CD8-positive, alpha-beta memory T cell (primary cell): ENCODE measurements around the gene GJA3. TPM values are rescaled to one million over a fixed set of nuclear protein-coding genes. Genes with fewer than 3 reads are reported as not detected.

Experiments used
- CTCF ChIA-PET: fragments of 350-600 bp; sonication (Branson Sonifier 250); formaldehyde crosslinking; loops from one replicate; lab custom pipeline; 2021; ENCODE audit warnings: antibody characterized with exemption; lab: Charles Lee
- POLR2A ChIA-PET: fragments of 350-600 bp; sonication (Branson Sonifier 250); formaldehyde crosslinking; loops from one replicate; lab custom pipeline; 2021; ENCODE audit warnings: antibody characterized with exemption; lab: Charles Lee
- DNase-seq, 5 donors: peaks; one replicate each; pipeline versions ENCODE4 v3.0.0 to v3.0.0-alpha.2; 2020 to 2022; ENCODE audit warnings: mixed read lengths in 1 of 5
- H3K27ac ChIP-seq: one replicate; pipeline ENCODE4 v1.7.0; 2013; ENCODE audit warnings: low read depth, mild to moderate bottlenecking, low read length, moderate library complexity
- H3K27me3 ChIP-seq: 2 replicates; pipeline ENCODE4 v1.7.0; 2013; ENCODE audit warnings: low read length, mild to moderate bottlenecking; ENCODE audit not compliant: insufficient read depth, poor library complexity, severe bottlenecking
- H3K36me3 ChIP-seq: 2 replicates; pipeline ENCODE4 v1.7.0; 2013; ENCODE audit warnings: mild to moderate bottlenecking, low read length, moderate library complexity; ENCODE audit not compliant: insufficient read depth
- H3K4me1 ChIP-seq: 2 replicates; pipeline ENCODE4 v1.7.0; 2013; ENCODE audit warnings: mild to moderate bottlenecking, low read length, moderate library complexity; ENCODE audit not compliant: insufficient read depth
- H3K4me3 ChIP-seq: 2 replicates; pipeline ENCODE4 v1.7.0; 2013; ENCODE audit warnings: mild to moderate bottlenecking, low read length
- H3K9me3 ChIP-seq: 2 replicates; pipeline ENCODE4 v1.7.0; 2013; ENCODE audit warnings: mild to moderate bottlenecking, low read length
- H3K27ac Mint-ChIP-seq, 8 donors: one replicate each; pipeline ENCODE4 v1.8.0; 2020 to 2021; ENCODE audit warnings: mixed read lengths in 8 of 8, mild to moderate bottlenecking in 6 of 8, inconsistent platforms in 3 of 8, moderate library complexity in 3 of 8
- H3K27me3 Mint-ChIP-seq, 2 donors: one replicate each; pipeline ENCODE4 v1.8.0; 2020 to 2021; ENCODE audit warnings: mixed read lengths in 2 of 2, mild to moderate bottlenecking in 1 of 2, moderate library complexity in 1 of 2
- H3K36me3 Mint-ChIP-seq, 3 donors: one replicate each; pipeline ENCODE4 v1.8.0; 2020 to 2021; ENCODE audit warnings: mixed read lengths in 3 of 3, inconsistent platforms in 1 of 3, mild to moderate bottlenecking in 1 of 3
- H3K4me1 Mint-ChIP-seq, 3 donors: one replicate each; pipeline ENCODE4 v1.8.0; 2020 to 2021; ENCODE audit warnings: mixed read lengths in 3 of 3, inconsistent platforms in 1 of 3, mild to moderate bottlenecking in 1 of 3
- H3K4me3 Mint-ChIP-seq, 7 donors: one replicate each; pipeline ENCODE4 v1.8.0; 2020 to 2021; ENCODE audit warnings: mixed read lengths in 7 of 7, mild to moderate bottlenecking in 6 of 7, moderate library complexity in 4 of 7, inconsistent platforms in 2 of 7
- H3K9me3 Mint-ChIP-seq, 5 donors: one replicate each; pipeline ENCODE4 v1.8.0; 2020 to 2022; ENCODE audit warnings: mixed read lengths in 5 of 5, mild to moderate bottlenecking in 3 of 5, moderate library complexity in 2 of 5, inconsistent platforms in 1 of 5
- polyA plus RNA-seq: library from polyadenylated mRNA; unstranded; fragments of 300-500 nt; fragmentation: Illumina TruSeq; gene quantifications from one replicate; pipeline ENCODE4 v1.2.3, GENCODE V29; 2021
- total RNA-seq, 2 experiments: library from RNA; stranded (reverse); gene quantifications; one replicate each; pipeline ENCODE4 v1.2.3, GENCODE V29; 2021

The GJA3 gene
- total and polyA plus RNA-seq, 3 experiments from 2014 or later: 0.09 to 1.0 (median 0.85) TPM

GRCh38 chr13:20128459-20128931 is 32.4 kb downstream of the GJA3 start:
- Histone ChIP-seq H3K4me1 (peaks cover 8% of the 10 kb centered on the region), H3K4me3 (peak overlapping the region; percentile 63), H3K27me3 (peaks cover 15% of the 10 kb centered on the region), H3K9me3 (no peaks in the 10 kb centered on the region), H3K27ac (no peak overlapping the region), H3K36me3 (no peaks in the 10 kb centered on the region)
- H3K27ac Mint-ChIP-seq: no peak overlapping the region
- no peaks in the 10 kb centered on the region for H3K36me3 Mint-ChIP-seq
- H3K4me1 Mint-ChIP-seq: peaks cover 4 to 6% (median 6%) of the 10 kb centered on the region in 3 donors
- peak overlapping the region; percentile 61 to 73 (median 71) for H3K4me3 Mint-ChIP-seq
- ChIA-PET POLR2A (interaction anchor here (1.6 kb wide), 1 partner anchor 9 kb away, joined by 6 read pairs; no protein-coding TSS in a partner anchor), CTCF (interaction anchor here (0.6 to 3.6 kb wide), 10 partner anchors 8 to 66 kb away, joined by 3 to 32 read pairs (median 4); partner anchors contain the start of gene GJA3)
- H3K9me3 Mint-ChIP-seq: no peaks in the 10 kb centered on the region
- peaks cover 10 to 32% of the 10 kb centered on the region in 2 donors for H3K27me3 Mint-ChIP-seq
- DNase-seq: peak in 1 of 5 donors; percentile 17

- H3K4me1 Mint-ChIP-seq: peaks cover 4 to 6% (median 6%) of the 10 kb centered on the region in 3 donors
- H3K27ac Mint-ChIP-seq: no peak overlapping the region
- H3K4me3 ChIP-seq: peak overlapping the region; percentile 63
- H3K9me3 ChIP-seq: no peaks in the 10 kb centered on the region
- peak in 4 of 5 donors; percentile 26 to 55 (median 38) for DNase-seq
- ChIA-PET POLR2A (interaction anchor here (1.6 kb wide), 1 partner anchor 9 kb away, joined by 6 read pairs; no protein-coding TSS in a partner anchor), CTCF (interaction anchor here (0.6 to 3.6 kb wide), 18 partner anchors 8 to 240 kb away, joined by 3 to 32 read pairs (median 3); partner anchors contain the start of gene GJA3)
- no peak overlapping the region for H3K27ac ChIP-seq
- no peaks in the 10 kb centered on the region for H3K36me3 Mint-ChIP-seq
- peaks cover 10 to 25% of the 10 kb centered on the region in 2 donors for H3K27me3 Mint-ChIP-seq
- H3K27me3 ChIP-seq: peaks cover 15% of the 10 kb centered on the region
- H3K9me3 Mint-ChIP-seq: no peaks in the 10 kb centered on the region
- peaks cover 8% of the 10 kb centered on the region for H3K4me1 ChIP-seq
- H3K4me3 Mint-ChIP-seq: peak overlapping the region; percentile 61 to 77 (median 72)
- no peaks in the 10 kb centered on the region for H3K36me3 ChIP-seq
These were observed 33.0 kb downstream of the GJA3 start for GRCh38 chr13:20127562-20128458.

GRCh38 chr13:20127262-20127561 is 33.6 kb downstream of the GJA3 start:
- POLR2A ChIA-PET: interaction anchor here (1.6 kb wide), 1 partner anchor 8 kb away, joined by 6 read pairs; no protein-coding TSS in a partner anchor
- H3K36me3 Mint-ChIP-seq: no peaks in the 10 kb centered on the region
- peak overlapping the region; percentile 63 for H3K4me3 ChIP-seq

GRCh38 chr13:20126541-20127261 is 34.2 kb downstream of the GJA3 start:
- H3K4me3 ChIP-seq: no peak overlapping the region
- peaks cover 15% of the 10 kb centered on the region for H3K27me3 ChIP-seq
- peaks cover 4 to 6% (median 6%) of the 10 kb centered on the region in 3 donors for H3K4me1 Mint-ChIP-seq
- H3K27ac Mint-ChIP-seq: no peak overlapping the region
- H3K9me3 ChIP-seq: no peaks in the 10 kb centered on the region
- H3K9me3 Mint-ChIP-seq: no peaks in the 10 kb centered on the region
- peaks cover 8% of the 10 kb centered on the region for H3K4me1 ChIP-seq
- no peak overlapping the region for H3K27ac ChIP-seq
- POLR2A ChIA-PET: interaction anchor here (1.6 kb wide), 1 partner anchor 8 kb away, joined by 6 read pairs; no protein-coding TSS in a partner anchor
- H3K4me3 Mint-ChIP-seq: peak overlapping the region in 6 of 7 donors; percentile 25 to 77 (median 37)
- no peaks in the 10 kb centered on the region for H3K36me3 ChIP-seq
- no peak for DNase-seq
- H3K36me3 Mint-ChIP-seq: no peaks in the 10 kb centered on the region
- CTCF ChIA-PET: interaction anchor here (0.8 to 3.6 kb wide), 9 partner anchors 9 to 167 kb away, joined by 3 to 32 read pairs (median 3); partner anchors contain the start of gene GJA3
- peaks cover 5 to 19% of the 10 kb centered on the region in 2 donors for H3K27me3 Mint-ChIP-seq

More at GRCh38 chr13:20127262-20127561, 33.6 kb downstream of the GJA3 start:
- Histone ChIP-seq H3K36me3 (no peaks in the 10 kb centered on the region), H3K27me3 (peaks cover 15% of the 10 kb centered on the region), H3K4me1 (peaks cover 8% of the 10 kb centered on the region), H3K9me3 (no peaks in the 10 kb centered on the region), H3K27ac (no peak overlapping the region)
- Mint-ChIP-seq H3K9me3 (no peaks in the 10 kb centered on the region), H3K27me3 (peaks cover 9 to 21% of the 10 kb centered on the region in 2 donors), H3K4me1 (peaks cover 4 to 6% (median 6%) of the 10 kb centered on the region in 3 donors), H3K27ac (no peak overlapping the region), H3K4me3 (peak overlapping the region; percentile 61 to 77 (median 69))
- DNase-seq: no peak
- CTCF ChIA-PET: interaction anchor here (0.7 to 3.6 kb wide), 13 partner anchors 10 to 239 kb away, joined by 3 to 32 read pairs (median 3); partner anchors contain the start of gene GJA3

- Mint-ChIP-seq H3K4me1 (peaks cover 7 to 11% (median 10%) of the 10 kb centered on the region in 3 donors), H3K36me3 (no peaks in the 10 kb centered on the region), H3K9me3 (no peaks in the 10 kb centered on the region), H3K4me3 (peak overlapping the region in 2 of 7 donors; percentile 20 to 29), H3K27me3 (peaks cover 8 to 19% of the 10 kb centered on the region in 2 donors), H3K27ac (no peak overlapping the region)
- no peak for DNase-seq
- Histone ChIP-seq H3K4me3 (no peak overlapping the region), H3K27ac (no peak overlapping the region), H3K4me1 (peaks cover 8% of the 10 kb centered on the region), H3K27me3 (peaks cover 15% of the 10 kb centered on the region), H3K36me3 (no peaks in the 10 kb centered on the region), H3K9me3 (no peaks in the 10 kb centered on the region)
- CTCF ChIA-PET: no interaction called here
- POLR2A ChIA-PET: no interaction called here
These were observed 35.1 kb downstream of the GJA3 start for GRCh38 chr13:20125783-20126165.

- Mint-ChIP-seq H3K36me3 (peaks cover 0 to 1% (median 0%) of the 10 kb centered on the region in 3 donors), H3K27ac (peak overlapping the region in 1 of 8 donors; percentile 44), H3K9me3 (no peaks in the 10 kb centered on the region), H3K4me3 (peak overlapping the region in 1 of 7 donors; percentile 29), H3K4me1 (peaks cover 11 to 15% (median 14%) of the 10 kb centered on the region in 3 donors), H3K27me3 (peaks cover 8 to 19% of the 10 kb centered on the region in 2 donors)
- no peak for DNase-seq
- no peak overlapping the region for H3K4me3 ChIP-seq
- H3K4me1 ChIP-seq: peaks cover 10% of the 10 kb centered on the region
- H3K27me3 ChIP-seq: peaks cover 15% of the 10 kb centered on the region
- H3K36me3 ChIP-seq: no peaks in the 10 kb centered on the region
- no peak overlapping the region for H3K27ac ChIP-seq
- H3K9me3 ChIP-seq: no peaks in the 10 kb centered on the region
- ChIA-PET CTCF (no interaction called here), POLR2A (no interaction called here)
These were observed 35.6 kb downstream of the GJA3 start for GRCh38 chr13:20125129-20125782.

GRCh38 chr13:20124303-20124702 is 36.5 kb downstream of the GJA3 start:
- Histone ChIP-seq H3K36me3 (no peaks in the 10 kb centered on the region), H3K9me3 (no peaks in the 10 kb centered on the region), H3K27ac (no peak overlapping the region), H3K27me3 (peaks cover 8% of the 10 kb centered on the region), H3K4me1 (peaks cover 17% of the 10 kb centered on the region), H3K4me3 (no peak overlapping the region)
- Mint-ChIP-seq H3K27ac (peak overlapping the region in 1 of 8 donors; percentile 89), H3K4me1 (peaks cover 20 to 24% (median 24%) of the 10 kb centered on the region in 3 donors), H3K4me3 (peak overlapping the region in 1 of 7 donors; percentile 13), H3K27me3 (peaks cover 8 to 19% of the 10 kb centered on the region in 2 donors), H3K9me3 (no peaks in the 10 kb centered on the region), H3K36me3 (peaks cover 0 to 1% (median 0%) of the 10 kb centered on the region in 3 donors)
- CTCF ChIA-PET: no interaction called here
- POLR2A ChIA-PET: no interaction called here
- no peak for DNase-seq
